Measurements from ENCODE around the gene NDUFS8.
A peak's percentile ranks its signal among the peaks of the same experiment; 100 is the strongest.
"Not testable (repeated sequence)": the region's sequence is repeated elsewhere in the genome, so short reads cannot be mapped to it uniquely, and the experiment has no call there.

The NDUFS8 gene

DNA sequence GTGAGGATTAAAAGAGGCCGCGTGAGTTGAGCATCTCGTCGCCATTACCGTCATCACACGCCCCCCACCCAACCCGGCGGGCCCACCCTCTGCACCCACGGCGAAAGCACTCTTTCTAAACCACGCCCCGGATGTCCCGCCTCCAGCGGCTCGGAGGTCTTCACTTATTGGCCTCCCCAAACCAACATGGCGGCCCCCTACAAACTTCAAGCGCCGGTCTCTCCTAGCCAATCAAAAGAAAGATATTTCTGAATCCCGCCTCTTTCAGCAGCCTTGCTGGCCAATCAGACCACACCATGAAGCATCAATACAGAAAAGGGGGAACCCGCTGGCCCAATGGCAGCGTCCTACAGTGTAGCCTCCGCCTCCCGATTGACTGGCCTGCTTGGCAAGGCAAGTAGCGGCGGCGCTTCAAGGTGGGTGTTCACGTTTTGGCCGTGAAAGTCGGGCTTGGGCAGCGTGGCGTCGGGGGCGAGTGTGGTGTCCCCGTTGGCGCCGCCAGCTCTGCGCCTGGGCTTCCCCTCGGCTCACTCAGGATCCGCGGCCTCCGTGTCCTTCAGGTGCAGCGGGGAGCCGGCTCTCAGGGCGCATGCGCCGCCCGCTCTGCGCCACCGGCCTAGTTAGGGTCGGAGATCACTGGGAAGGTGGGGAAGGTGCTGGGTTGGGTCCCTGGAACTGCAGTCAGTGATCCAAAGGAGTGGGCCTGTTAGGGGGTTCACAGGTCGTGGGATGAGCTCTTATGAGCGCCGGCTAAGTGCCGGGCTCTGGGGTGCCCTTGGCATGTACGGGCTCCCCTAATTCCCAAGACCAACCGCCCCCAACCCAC, at the start of gene NDUFS8:
NDUFS8 (plus strand) TSS at position 364 of the 826 bp plus-strand sequence. CDS start 1,471 bp downstream, outside the sequence.
- H3K4me3 ChIP-seq (ENCODE audit: low read depth, low read length), result peak within 1 kb of the TSS; percentile 87
- TF ChIP-seq, protein P1, sequence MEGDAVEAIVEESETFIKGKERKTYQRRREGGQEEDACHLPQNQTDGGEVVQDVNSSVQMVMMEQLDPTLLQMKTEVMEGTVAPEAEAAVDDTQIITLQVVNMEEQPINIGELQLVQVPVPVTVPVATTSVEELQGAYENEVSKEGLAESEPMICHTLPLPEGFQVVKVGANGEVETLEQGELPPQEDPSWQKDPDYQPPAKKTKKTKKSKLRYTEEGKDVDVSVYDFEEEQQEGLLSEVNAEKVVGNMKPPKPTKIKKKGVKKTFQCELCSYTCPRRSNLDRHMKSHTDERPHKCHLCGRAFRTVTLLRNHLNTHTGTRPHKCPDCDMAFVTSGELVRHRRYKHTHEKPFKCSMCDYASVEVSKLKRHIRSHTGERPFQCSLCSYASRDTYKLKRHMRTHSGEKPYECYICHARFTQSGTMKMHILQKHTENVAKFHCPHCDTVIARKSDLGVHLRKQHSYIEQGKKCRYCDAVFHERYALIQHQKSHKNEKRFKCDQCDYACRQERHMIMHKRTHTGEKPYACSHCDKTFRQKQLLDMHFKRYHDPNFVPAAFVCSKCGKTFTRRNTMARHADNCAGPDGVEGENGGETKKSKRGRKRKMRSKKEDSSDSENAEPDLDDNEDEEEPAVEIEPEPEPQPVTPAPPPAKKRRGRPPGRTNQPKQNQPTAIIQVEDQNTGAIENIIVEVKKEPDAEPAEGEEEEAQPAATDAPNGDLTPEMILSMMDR (IDR thresholded peaks at IDR 0.05; ENCODE audit: low read depth, low read length), result no peak

DNA sequence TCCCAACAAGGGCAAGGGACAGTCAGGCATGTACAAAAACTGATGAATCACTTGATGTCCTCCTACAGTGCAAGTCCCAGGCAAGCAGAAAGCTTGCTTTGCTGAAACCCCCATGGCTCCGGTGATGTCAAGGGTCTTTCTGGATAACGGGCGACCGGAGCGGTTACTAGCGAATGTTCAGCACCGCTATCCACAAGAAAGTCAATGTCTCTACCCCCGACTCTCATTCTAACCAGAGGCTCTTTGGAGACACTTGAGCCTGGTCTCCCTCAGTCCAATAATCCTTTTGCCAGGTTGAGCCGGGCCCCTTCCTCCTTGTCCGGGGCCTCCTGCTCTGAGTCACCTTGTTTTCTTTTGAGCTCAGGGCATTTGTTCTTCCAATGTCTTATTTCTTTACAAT, 49.3 kb upstream of the NDUFS8 start:
- not testable (repeated sequence) for H3K4me3 ChIP-seq (ENCODE audit: low read depth, low read length)

DNA sequence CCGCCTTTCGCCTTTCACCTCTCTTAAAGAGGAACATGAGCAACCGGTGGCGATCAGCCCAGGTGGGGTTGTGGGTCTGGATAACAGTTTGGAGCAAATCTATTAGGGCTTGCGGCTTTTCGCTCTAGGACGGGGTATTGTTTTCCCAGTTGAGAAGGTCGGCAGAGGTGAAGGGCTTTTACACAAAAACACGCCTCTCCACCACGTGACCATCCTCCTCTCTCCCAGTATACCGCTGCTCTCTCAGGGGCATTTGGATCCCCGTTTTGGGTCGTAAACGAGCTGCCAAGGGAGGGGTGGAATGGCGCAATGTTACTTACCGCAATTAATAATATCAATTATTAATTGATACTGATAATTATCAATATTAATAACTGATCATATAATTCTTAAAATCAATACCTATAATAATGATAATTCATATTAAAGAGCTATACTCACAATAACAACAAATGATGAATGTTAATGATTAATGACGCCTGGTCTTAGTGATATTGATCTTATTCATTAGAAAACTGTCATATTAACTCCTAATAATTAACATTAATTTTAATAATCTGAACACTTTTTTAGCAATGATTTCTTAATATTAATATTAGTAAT, 48.1 kb upstream of the NDUFS8 start:
- H3K4me3 ChIP-seq (ENCODE audit: low read depth, low read length), result not testable (repeated sequence)

- no peak overlapping the region for H3K4me3 ChIP-seq (ENCODE audit: low read depth, low read length)
- TF ChIP-seq, protein P1 (IDR thresholded peaks at IDR 0.05; ENCODE audit: low read depth, low read length), result no peak
Observed at GRCh38 chr11:67983951-67984350, 46.5 kb upstream of the NDUFS8 start.

GRCh38 chr11:67985302-67985701, 45.2 kb upstream of the NDUFS8 start:
- not testable (repeated sequence) for H3K4me3 ChIP-seq (ENCODE audit: low read depth, low read length)

GRCh38 chr11:67990546-67991346, 39.7 kb upstream of the NDUFS8 start:
- H3K4me3 ChIP-seq (ENCODE audit: low read depth, low read length), result not testable (repeated sequence)

DNA sequence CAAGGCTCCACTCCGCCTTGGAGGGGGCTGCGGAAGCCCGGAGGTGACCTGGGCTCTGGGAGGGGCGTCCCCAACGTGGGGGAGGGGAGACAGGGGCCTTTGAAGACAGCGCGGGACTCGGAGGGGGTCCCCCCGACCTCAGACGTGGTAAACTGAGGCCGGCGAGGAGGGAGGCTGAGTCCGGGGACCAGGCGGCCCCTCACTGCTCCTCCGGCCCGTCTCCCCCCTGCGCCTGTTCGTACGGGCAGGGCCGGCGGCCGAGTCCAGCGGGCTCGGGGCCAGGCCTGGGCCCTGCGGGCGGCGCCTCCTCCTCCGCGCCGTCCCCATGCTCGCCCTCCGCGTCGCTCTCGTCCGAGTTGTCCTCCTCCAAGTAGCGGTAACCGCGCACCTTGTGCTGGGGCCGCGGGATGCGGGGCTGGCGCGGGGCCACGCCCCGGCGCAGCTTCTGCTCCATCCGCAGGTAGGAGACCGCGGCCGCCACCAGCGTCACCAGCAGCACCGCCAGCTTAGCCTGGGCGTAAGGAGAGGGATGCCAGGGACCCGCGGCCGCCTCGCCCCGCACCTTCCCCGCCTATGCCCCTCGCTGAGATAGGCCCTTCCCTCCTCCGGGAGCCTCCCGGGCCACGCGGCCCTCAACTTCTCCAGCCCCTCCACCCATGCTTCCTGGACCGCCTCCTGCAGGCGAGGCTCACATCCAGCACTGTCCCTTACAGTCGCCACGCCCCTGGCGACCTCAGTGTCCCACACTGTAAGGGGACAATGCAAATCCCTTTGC, 38.9 kb upstream of the NDUFS8 start:
- not testable (repeated sequence) for H3K4me3 ChIP-seq (ENCODE audit: low read depth, low read length)

- H3K4me3 ChIP-seq (ENCODE audit: low read depth, low read length), result not testable (repeated sequence)
- TF ChIP-seq, protein P1 (IDR thresholded peaks at IDR 0.05; ENCODE audit: low read depth, low read length), result peak; percentile 6; the same call in 1 of the 2 replicates
Observed at GRCh38 chr11:67993821-67994220, 36.7 kb upstream of the NDUFS8 start.

DNA sequence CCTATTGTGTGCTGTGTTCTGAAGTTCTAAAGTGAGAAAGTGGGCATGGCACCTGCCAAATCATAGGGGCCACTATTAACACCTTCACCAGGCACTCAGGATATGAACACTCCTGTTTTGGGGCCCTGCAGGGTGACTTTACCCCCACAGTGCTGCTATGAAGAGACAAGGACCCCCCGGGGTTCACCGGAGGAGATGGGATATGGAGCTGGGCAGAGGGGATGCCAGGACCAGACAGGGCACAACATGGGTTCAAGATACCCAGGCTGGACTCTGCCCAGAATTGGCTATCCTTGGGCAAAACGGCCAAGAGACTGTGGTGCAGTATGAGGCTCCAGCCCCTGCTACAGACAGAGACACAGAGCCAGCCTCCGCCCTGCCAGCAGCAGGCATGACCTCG, 36.1 kb upstream of the NDUFS8 start:
- not testable (repeated sequence) for H3K4me3 ChIP-seq (ENCODE audit: low read depth, low read length)

GRCh38 chr11:67995129-67995528, 35.4 kb upstream of the NDUFS8 start:
- H3K4me3 ChIP-seq (ENCODE audit: low read depth, low read length), result not testable (repeated sequence)

DNA sequence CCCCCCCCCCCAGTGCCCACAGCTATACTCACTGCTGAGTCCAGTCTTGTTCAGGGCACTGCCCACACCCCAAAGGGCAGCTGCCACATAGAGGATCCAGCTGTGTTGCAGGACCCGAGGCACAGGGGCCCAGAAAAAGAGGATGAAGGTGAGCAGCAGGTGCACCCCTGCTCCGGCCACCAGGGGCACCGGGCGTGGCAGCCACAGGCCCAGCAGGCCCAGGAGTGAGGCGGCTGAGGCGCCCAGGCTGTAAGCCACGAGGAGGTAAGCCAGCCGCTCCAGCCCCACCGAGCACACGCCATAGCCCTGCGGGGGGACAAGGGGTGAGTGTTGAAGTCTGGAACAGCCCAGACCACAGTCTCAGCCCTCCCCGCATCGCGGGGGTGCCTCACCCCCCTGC, 34.9 kb upstream of the NDUFS8 start:
- H3K4me3 ChIP-seq (ENCODE audit: low read depth, low read length), result not testable (repeated sequence)
